Activated T-cell treated with anti-CD3 and anti-CD28 coated beads for 48 hours (primary cell): ENCODE data around the gene SLC36A4.
"Not testable (repeated sequence)": the region's sequence is repeated elsewhere in the genome, so short reads cannot be mapped to it uniquely, and the experiment has no call there.

ENCODE experiments used
- DNase-seq: peaks from one replicate; pipeline ENCODE4 v3.0.0-alpha.2; 2020; ENCODE audit warnings: low read depth

The SLC36A4 gene

DNA sequence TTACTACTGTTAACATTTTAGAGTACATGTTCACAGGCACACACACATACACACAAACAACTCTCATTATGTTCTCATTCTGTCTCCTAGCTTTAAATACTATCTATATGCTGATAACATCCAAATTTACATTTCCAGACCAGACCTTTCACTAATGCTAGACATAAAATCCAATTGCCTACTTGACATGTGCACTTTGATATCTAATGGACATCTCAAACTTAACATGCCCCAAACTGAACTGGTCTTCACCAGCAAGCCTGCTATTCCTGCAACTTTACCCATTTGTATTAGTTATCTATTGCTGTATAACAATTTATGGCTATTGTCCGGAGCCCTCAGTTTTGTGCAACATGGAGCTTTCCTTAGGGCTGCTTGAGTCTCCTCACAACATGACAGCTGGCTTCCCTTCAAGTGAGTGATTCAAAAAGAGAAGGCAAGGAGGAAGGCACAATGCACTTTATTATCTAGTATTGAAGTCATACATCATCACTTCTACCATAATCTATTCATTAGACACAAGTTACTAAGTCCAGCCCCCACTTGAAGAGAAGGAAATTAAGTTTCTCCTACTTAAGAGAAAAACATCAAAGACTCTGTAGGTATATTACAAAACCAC is 3.0 kb downstream of the SLC36A4 start:
- DNase-seq = no peak

DNA sequence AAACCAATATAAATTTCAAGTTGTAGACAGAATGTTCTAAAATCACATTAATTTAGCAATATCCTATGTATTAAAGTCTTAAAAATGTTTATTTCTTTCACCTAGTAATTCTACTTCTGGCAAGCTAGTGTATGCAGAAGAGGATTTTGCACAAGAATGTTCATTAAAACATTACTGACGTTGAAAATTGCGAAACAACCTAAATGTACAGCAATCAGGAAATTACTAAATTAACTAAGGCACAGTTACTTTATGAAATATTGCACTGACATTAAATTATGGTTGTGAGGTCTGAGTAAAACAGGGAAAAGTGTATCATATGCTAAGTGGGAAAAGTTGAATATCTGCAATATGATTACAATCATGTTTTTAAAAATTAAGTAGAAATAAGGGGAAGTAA is 4.1 kb downstream of the SLC36A4 start:
- no peak for DNase-seq

DNA sequence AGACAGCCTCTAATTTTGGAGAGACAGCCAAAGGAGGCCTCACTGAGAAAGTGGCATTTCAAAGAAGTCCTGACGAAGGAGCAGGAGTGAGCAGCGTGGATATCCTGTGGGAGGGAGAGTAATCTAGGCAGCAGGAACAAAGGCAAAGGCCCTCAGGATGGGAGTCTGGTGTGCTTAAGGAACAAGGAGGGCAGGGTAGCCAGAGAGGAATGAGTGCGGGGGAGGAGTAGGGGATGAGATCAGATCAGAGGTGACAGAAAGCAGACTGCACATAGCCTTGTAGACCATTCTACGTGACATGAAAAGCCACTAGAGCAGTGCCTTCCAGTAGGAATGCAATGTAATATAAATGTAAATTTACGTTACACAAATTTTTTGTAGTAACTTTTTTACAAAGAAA is 5.6 kb downstream of the SLC36A4 start:
- no peak for DNase-seq

DNA sequence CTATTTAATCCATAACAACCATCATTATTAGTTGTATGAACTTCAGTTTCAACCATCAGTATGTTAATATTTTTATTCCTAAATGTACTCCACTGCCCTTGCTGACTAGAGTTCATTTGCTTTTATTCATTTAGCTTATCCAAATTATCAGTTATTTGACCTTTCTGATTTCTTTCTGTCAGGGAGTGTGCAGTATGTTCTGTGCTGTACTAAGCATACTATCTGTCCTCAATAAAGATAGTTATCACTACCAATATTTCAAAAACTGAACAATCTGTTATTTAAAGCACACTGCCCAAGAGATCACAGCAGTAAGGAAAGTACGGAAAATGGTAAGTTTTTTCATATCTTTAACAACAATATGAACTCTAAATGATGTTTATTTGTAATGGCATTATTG is 8.3 kb downstream of the SLC36A4 start:
- no peak for DNase-seq

DNA sequence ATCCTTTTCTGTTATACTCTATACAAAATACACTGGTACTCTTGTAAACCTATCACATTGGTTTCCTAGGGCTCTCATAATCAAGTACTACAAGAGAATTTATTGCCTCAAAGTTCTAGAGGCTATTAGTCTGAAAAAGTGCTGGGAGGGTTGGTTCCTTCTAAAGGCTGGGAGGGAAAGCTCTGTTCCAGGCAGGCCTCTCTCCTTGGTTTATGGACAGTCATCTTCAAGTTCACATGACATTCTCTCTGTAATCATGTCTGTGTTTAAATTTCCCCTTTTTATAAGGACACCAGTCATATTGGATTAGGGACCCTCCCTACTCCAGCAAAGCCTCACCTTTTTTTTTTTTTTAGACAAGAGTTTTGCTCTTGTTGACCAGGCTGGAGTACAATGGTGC is 9.1 kb downstream of the SLC36A4 start:
- DNase-seq = no peak

DNA sequence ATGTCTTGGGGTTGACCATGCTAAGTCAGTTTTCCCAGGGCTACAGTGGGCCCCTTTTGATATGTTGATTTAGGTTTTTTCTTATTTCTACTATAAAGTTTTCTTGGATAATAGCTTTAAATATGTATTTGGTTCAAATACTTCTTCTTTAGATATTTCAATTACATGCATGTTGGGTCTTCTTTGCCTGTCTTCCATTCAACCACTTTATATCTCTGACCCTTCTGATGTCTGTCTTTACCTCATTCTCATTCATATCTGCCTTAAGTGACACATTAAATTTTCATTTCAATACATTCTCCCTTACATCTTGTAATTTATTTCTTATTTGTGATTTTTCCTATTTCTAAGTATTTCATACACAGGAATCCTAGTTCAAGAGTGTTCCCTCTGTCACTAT is 10.5 kb downstream of the SLC36A4 start:
- DNase-seq = no peak

DNA sequence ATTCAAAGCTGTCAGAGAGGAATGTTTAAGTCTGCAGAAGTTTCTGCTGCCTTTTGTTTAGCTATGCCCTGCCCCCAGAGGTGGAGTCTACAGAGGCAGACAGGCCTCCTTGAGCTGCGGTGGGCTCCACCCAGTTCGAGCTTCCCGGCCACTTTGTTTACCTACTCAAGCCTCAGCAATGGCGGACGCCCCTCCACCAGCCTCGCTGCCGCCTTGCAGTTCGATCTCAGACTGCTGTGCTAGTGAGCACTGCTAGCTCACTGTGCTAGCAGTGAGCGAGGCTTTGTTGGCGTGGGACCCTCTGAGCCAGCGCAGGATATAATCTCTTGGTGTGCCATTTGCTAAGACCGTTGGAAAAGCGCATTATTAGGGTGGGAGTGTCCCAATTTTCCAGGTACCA is 19.9 kb downstream of the SLC36A4 start:
- not testable (repeated sequence) for DNase-seq

DNA sequence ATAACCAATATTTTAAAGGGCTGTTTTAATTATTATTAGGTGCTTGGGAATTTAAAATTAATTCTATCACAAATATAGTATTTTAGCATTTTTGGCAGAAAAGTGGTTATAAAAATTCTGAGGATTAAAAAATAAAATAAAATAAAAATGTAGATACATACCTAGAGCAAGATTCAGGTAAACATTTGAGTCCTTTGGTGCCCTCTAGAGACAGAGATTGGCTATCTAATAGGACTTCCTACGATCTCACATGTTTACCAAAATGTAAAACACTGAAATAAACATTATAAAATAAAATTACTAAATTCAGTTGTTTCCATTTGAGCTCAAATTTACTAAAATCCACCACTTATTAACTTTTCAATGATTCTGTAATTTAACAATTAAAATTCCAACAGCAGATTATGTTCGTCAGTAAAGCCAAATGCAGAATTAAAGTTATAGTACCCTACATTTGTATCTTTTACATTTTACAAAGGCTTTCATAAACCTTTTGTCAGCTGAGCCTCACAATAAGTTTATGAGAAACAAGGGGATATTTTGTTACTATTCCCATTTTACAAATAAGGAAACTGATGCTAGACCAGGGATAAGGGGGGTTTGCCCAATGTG is 27.7 kb downstream of the SLC36A4 start:
- no peak for DNase-seq

DNA sequence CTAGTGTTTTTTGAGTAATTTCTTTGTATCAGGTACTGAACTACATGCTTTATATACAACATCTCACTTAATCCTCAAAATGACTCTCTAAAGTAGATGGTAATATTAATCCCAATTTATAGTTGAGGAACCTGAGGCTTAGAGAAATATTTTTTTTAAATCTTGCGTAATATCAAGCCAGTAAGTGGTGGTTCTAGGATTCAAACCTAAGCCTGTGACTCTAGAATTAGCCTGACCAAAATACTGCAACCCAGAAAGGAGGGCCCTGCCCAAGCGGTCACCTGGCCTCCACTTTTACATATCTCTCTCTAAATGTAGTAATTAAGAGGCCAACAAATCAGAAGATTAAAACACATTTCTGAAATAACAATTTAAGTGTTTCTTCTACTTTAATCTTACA is 28.6 kb downstream of the SLC36A4 start:
- no peak for DNase-seq

DNA sequence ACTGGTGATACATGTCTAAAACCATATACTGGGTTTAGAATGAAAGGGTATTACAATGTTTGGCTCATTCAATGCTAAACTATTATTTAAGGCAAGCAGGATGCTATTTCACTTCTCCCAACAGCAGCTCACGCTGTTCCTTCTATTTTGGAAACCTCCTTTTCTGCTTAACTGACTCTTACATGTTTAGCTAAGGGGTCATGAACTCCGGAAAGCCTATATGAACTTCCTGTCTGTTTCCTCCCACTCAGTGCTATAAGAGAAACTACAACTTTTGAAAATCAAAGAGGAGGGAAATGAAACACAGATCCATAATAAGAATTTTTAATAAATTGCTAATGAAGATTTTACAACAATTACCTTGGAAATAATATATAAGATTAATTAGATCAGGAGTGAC is 30.9 kb downstream of the SLC36A4 start:
- no peak for DNase-seq

DNA sequence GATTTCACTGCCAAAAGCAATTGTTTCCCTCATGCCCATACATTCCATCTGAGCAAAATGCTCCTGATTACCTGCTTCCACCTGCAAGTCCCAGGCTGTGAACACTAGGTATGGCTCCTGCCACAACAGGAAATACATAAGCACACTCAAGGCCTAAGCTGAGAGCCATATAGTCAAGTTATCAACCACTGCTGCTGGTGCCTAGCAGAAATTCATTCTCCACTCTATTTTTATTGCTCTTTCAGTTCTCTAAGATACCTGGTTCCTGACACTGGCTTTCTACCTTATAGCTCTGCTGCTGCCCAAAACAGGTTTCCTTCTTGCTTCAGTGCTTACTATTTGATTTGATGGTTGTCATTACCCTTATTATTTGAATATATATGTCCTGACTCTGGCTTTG is 31.6 kb downstream of the SLC36A4 start:
- no peak for DNase-seq

DNA sequence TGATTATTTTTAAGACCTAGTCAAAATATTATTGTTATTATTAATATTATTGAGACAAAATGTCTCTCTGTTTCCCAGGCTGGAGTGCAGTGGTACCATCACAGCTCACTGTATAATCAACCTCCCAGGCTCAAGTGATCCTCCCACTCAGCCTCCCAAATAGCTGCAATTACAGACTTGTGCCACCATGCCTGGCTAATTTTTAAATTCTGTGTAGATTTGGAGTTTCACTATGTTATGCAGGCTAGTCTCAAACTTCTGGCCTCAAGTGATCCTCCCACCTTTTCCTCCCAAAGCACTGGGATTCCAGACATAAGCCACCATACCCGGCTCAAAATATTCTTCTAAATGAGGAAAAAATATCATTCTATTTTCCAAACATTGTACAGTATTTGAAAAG is 37.0 kb downstream of the SLC36A4 start:
- DNase-seq = no peak

DNA sequence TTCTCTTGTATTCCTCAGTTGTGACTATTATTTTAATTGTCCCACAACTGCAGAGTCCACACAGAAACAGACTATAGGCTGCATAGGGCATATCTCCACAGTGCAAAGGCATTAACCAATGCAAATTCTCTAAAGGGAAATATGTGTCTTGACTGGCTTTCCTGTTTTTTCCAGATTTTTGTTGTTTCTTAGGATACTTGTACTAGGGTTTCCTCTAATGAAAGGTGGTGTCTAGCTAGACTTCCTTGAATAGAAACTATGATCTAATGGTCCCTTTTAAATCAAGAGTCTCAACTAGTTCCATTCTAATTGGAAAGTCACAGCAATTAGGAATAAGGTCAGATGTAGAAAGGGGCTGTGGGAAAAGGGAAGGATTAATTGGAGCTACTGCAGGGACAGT is 37.6 kb downstream of the SLC36A4 start:
- no peak for DNase-seq

DNA sequence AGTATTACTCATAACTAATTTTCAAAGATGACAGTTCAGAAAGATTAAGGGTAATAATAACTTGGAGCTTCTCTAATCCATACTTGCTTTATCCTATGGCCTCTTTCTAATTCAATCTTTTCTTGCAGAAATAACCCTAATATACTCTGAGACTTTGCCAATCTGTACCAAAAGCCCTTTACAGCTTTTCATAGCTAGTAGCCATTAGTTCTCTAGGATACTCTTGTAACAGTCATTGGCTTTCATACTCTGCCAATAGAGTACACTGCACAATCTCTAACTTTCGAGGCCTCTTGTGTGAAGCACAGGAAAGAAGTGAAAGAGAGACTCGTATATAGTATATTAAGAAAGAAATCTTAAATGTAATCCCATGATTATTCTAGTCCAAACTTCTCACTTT is 38.1 kb downstream of the SLC36A4 start:
- no peak for DNase-seq

DNA sequence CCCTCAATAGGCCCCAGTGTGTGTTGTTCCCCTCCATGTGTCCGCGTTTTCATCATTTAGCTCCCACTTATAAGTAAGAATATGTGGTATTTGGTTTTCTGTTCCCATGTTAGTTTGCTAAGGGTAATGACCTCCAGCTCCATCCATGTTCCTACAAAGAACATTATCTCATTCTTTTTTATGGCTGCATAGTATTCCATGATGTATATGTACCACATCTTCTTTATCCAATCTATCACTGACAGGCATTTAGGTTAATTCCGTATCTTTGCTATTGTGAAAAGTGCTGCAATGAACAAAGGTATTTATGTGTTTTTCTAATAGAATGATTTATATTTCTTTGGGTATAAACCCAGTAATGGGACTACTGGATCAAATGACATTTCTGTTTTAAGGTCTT is 42.1 kb downstream of the SLC36A4 start:
- no peak for DNase-seq

DNA sequence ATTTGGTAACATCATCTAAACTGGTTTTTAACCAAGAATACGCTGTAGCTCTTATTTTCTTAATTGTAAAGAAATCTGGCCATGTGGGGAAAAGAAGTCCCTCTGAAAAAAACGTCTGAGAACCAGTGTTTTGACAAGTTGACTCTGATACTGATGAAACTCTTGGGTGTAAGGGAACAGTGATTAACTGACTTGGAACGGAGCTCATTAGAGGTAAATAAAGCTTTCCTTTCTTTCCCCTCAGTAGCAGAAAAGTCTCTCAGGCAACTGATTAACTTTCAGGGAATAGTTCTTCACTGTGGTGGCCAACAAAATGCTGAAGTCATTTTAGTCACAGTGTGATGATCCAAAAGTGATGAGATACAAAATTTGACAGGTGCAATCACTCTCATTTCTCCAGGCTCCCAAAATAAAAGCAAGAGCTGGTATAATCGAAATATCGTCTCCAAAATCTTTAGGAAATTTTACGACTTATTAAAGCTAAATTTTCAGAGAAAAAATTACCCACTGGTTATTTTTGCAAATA is 52.3 kb downstream of the SLC36A4 start:
- no peak for DNase-seq

DNA sequence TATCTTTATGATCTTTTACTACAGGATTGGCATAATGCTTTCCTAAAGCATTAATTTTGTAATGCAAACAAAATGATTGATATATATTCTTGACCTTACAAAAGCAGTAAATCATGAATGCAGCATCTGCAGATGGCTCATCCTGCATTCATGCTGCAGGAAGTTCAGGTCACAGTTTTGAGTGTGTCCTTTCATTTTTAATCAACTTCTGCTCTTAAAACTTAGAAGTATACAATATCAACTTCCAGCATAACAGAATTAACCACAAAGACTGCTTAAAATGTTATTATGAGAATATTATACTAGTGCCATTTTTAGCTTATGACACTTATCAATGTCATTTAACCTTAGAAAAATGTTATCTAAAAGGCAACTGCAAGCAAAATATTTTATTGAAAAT is 54.0 kb downstream of the SLC36A4 start:
- no peak for DNase-seq

DNA sequence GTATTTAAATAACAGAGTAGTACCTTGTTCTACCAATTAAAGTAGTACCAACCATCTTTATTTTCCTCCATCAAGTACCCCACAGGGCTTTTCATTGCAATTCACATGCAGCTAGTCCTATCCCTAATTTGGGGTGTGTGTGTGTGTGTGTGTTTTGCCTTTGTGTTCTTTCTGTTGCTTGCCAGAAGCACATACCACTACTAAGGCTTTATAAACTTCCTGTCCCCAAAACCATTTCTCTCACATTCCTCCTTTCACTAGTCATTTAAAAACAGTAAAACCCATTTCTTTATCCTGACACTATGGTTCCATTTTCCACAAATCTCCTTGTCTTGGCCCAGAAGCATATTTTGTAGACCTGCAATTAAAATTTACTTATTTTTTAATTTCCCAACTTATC is 54.6 kb downstream of the SLC36A4 start:
- DNase-seq = no peak

DNA sequence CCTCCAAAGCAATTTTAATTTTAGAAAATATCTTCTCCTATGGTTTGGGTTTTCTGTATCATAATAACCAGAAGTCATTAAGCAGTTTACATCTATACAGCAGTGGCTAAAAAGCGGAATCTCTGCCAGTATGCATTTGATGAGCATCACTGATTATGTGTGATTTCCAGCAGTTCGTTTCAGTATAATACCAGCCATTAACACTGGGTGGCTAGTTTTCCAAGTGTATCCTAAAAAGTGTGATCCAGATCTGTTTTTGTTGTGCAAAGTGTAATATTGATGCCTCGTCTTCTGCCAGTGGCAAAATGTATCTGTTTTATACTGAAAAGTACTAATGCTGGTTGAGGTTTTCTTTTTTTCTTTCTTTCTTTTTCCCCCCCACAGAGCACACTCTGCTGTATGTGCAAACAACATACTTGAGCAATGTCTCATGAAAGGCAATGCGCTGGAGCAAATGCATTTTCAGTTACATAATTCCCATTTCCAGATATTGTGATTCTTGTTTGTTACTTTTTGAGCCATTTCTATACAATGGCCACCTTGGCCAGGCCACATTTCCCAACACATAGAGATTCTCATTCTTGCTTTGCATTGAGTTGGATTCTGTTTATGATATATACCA is 64.2 kb downstream of the SLC36A4 start:
- DNase-seq = no peak

DNA sequence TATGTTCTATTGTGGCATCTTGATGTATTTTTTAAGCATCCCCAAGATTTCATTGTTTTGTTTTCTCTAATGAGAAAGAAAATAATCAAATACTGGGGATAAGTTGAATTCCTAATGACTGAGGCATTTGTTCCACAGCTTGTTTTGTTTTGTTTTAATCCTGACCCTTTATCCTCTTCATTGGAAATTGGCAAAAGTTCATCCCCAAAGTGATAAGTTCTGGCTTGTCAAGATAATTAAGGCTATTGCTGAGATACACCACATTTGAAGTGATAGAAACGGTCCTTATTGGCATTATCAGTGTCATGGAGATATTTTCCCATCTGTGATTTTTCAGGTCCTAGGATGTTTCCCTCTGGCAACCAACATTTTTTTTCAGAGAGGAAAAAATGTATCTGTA is 65.0 kb downstream of the SLC36A4 start:
- DNase-seq = no peak

DNA sequence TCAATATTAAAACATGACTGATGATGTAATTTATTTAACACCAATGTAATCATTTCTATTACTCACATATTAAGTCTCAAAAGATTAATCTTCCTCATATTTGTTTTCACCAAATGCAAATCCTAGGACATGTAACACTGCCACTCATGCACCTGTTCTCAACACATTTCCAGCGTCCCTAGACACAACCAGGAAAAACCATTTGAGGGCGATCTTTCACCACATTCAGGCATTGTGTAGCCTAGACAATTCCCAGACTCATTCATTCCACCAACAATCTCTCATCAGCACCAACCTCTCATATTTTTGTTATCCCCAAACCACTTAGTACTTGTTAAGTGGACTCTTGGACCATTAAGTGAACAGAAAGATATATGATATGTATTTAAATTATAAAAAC is 66.1 kb downstream of the SLC36A4 start:
- DNase-seq = no peak

DNA sequence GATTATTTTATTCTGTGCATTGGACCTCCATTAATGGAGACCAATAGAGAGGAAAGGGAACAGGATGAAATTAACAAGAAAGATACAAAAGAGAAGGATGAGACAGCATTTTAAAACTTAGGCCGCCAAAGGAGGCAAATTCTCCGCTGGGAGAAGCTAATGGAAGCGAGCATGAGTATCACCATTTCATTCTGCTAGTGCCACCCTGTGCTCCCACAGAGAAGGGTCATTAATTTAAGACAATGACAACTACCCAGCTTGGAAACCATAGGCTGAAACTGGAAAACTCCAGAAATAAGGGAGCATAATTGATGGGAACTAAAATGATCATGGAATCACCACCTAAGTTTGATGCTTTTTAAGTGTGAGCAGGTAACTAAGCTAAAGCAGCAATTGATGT is 69.2 kb downstream of the SLC36A4 start:
- DNase-seq = no peak

DNA sequence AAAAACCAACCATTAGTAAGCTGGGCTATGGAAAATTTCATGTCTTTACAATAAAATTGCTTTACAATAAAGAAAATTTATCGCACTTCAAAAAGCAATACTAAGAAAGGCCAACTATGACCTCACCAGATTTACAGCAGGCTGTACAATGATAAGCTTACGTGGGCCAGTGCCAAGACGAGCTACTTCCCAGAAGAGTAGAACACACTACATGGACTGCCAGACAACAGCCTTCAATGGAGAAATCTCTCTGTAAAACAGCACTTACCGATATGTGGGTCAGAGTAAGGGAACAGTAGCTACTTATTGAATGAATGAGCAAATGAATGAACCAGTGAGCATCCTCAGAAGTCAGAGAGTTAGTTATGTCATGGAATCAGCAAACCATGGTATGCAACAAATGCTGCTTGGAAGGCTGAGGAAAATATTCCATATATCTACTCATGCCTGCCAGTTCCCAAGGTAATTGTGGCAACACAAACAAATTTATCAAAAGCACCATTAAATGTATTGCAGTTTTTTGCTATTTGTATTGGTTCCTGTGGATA is 74.4 kb downstream of the SLC36A4 start:
- DNase-seq = no peak
